HG02798 (cell line): ENCODE results near the gene TRPC4AP.

Experiments used
- ATAC-seq: cut with Tn5 transposase; IDR thresholded peaks from one replicate; pipeline ENCODE4 v1.9.1; 2021; ENCODE audit warnings: mild to moderate bottlenecking; ENCODE audit not compliant: unreplicated experiment, poor library complexity

Gene TRPC4AP

DNA sequence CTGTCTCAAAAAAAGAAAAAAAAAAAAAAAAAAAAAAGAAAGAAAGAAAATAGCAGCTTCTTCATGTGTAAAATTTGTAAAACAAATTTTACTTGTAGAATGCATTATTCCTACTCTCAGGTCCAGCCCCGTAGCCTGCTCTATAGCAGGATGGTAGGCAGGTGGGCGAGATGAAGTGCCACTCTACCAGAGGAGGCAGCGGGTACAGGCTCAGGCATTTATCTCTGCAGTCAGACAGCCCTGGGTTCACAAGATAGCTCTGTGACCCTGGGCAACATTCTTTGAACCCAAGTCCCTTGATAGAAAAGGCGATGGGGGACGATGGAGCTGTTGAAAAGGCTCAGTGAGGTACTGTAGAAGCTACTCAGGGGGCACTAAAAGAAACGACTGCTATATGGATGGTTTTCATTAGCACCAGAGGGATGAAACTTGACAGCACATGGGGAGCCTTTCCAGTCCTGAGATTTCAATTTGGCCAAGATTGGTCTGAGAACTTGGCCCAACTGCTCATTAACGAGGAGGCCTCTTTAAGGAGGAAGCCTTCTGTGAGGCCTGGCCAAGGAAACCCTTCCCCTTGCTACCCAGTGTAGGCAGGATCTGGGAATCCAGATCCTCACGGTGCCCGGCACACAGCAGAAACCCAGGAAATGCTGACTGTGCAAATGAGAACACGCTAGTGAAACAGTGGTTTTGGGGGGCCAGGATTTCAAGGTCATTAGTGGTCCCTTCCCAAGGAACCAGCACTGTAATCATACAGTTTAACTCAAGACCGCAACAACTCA is 73.8 kb downstream of the TRPC4AP start:
- no peak for ATAC-seq

DNA sequence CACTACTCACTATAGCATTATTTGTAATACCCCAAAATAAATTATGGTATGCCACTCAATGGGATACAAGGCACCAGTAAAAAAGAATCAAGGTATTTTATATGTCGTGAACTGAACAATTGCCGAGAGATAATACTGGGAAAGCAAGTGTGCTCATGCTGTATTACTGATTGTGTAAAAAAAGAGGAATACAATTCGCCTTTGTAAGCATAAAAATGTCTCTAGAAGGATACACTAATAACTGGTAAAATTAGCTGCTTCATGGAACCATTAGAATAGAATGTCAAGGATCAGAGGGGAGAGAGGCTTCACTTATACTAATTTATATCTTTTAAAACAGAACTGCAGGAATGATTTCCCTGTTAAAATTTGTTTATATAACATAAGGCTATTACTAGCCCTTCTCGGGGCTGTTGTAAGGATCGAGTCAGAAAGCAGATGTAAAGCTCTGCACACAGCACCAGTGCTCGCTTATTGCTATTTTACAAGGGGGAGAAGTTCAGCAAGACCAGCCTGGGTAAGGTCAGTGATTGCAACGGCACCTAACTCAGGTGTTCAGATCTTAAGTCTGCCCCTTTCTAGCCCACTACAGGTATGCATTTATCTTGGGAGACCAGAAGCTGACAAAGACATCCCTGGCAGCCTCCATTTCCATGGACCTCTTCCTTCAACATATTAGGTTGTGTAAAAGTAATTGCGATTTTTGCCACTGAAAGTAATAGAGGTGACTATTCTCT is 75.3 kb downstream of the TRPC4AP start:
- ATAC-seq = no peak

DNA sequence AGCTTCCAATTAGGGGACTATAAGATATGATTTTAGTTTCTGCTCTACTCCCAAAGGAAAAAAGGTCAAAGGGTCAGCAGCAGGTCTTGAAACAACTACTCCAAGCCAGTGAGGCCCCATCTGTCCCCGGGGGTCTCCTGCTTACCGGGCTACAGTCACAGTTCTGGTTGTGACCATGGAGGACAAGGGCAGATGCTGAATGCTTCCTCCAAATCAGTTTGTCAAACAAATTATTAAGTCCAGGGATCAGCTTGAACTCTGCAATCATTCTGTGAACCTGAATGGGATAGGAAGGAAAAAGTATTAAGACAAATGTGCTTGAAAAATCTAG is 76.8 kb downstream of the TRPC4AP start:
- no peak for ATAC-seq

DNA sequence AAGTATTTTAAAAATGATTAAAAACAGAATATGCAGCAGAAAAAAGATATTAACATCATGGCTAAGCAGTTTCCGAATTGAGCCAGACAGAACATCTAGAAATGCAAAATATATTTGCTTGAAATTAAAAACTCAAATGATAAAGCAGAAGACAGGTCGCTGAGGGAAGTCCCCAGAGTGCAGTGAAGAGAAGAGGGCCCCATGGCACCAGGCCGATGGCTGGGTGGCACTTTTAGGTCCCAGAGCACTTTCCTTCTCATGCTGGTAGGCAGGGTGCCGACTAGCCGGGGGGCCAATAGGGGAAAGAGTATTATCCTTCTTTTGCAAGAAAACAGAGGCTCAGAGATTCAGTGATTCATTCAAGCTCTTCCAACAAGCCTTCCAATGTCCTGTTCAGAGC is 78.1 kb downstream of the TRPC4AP start:
- ATAC-seq = no peak

DNA sequence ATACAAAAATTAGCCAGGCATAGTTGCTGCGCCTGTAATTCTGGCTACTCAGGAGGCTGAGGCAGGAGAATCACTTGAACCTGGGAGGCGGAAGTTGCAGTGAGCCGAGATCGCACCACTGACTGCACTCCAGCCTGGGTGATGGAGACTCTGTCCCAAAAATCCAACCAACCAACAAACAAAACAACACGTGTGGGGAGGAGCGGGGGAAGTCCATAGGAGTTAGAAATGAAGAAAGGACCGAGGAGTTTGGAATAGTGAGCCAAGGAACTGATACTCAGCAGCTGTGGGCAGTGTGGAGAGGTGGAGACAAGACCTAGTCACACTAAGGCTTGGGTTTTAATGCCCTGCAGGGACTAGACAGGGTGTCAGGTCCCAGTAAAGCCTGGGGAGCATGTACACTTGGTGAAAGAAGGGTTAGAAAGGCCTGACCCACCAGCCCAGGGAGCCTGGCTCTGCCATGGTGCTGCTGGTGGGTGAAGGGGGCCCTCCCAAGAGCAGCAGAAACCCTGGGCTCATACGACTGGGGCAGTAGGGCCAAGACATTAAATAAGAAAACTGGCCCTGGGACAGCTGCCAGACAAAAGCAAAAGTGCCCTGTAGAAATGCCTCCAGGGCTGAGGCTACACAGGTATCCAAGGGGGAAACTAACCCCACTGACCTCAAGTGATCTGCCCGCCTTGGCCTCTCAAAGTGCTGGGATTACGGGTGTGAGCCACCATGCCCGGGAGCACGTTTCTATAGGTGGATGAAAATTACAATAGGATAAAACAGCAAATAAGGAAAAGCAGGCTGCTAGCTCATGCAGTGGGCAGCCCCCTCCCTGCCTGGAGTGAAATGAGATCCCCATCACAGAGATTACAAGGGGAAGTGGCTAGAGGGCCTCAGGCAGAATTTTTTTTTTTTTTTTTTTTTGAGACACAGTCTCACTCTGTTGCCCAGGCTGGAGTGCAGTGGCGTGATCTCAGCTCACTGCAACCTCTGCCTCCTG is 78.9 kb downstream of the TRPC4AP start:
- ATAC-seq = no peak

DNA sequence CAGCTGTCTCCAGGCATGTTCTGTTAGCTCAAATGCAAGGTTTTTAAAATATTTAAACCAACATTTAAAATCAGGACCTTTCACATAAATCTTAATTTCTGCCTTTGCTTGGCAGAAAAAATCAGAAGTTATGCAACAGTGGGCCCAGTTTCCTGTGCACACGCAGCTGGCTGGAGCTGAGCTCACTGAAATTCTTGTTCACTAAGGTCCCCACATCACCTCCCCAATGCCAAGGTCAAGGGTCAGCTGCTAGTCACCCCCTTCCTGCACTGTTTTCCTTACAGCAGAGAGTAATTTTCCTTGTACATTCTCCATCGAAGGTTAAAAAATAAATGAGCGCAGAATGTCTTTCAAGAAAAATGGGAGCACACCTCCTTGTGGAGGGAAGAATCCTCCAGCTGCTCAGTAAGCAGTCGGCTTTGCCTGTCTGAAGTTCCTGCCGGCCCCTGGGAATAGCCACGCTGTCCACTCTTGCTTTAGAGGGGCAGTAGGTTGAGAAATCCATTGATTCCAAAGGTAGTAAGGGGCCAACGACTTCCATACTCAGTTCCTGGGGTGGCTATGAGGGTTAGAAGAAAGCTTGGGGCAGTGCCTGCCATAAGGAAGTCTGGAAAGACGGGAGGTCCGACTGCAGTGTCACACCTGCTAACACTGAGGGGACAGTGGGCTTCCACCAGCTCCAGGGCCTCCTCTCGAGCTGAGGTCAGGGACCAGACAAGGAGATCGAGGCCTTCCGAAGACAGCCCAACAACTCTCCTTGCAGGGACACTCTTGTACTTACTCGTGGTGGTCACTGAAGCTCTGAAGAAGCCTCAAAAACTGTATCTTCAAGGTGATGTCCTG is 80.2 kb downstream of the TRPC4AP start:
- no peak for ATAC-seq

DNA sequence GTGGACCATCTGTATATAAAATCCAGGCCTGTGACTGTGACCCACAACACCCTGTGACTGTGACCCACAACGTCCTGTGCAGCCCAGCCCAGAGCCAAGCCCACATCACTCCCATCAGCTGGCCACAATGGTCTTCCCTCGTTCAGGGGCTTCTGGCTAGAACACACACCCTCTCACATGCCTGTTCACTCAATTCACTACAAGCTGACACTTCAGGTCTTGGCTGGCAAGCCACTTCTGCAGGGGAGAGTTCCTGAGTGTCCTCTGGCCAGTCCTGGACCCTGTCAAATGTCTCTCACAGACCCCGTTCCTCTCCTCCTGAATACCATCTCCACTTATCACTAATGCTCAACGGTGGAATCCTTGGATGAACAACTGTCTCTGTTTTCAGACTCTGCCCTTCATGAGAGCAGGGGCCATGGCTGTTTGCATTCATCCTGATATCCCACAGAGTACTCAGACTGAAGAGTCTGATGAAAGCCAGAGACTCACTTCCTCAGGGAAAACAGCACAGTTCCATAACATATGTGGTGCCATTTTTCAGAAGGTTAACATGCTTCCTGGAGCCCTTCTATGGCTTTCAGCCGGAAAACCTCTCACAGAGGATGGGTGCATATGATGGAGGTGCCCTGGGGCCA is 80.9 kb downstream of the TRPC4AP start:
- no peak for ATAC-seq

DNA sequence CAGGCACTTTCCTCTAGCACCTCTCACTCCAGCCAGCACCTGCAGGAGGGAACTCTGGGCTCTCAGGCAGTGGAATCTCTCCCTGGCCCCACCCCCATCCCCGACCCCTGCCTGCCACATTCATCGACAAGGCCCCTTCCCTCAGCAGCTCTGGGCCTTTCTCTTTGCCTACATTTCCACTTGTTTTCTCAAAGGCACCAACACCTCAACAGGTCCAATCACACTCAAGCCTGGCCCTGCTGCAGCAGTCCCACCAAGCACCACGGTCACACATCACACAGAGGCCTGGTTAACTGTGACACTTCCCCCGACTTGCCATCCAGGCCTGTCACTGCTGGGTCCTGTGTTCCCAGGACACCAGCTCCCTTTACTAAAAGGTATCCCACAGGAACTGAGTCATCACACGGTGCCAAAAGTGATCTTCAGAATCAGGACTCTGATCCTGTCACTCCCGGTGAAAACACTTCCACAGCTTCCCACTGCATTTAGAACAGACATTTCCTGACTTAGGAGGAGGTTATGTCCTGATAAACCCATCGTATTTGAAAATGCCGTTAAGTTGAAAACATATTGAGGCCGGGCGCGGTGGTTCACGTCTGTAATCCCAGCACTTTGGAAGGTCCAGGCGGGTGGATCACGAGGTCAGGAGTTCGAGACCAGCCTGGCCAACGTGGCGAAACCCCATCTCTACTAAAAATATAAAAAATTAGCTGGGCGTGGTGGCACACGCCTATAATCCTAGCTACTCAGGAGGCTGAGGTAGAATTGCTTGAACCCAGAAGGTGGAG is 82.0 kb downstream of the TRPC4AP start:
- ATAC-seq = no peak

DNA sequence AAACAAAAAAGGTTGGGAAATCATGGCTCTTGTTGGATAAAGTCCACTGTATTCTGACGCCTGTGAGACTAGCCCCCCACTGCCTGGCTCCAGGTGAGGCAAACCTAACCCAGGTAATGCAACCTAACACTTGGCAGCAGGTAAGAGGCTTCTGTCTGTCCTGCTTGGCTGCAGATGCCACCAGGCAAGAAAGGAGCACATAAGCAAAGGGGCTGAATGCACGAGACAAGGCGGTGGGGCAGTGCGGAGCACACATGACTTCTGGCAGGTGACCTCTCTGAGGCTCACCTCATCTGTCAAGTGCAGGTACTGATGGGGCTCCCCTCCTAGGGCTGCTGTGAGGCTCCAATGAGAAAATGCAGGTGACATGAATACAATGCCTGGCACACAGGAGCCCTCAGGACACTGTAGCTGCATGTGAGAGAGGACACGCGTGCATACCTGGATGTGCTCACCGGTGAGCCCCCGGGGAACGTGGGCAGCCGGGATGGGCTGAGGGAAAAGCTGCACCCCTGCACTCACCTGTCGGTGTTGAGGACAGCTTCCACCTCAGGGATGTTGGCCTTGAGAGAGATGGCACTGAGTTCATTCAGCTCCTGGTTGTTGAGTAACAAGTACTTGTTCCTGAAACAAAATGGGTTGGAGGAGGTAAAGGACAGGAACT is 82.8 kb downstream of the TRPC4AP start:
- ATAC-seq = no peak

DNA sequence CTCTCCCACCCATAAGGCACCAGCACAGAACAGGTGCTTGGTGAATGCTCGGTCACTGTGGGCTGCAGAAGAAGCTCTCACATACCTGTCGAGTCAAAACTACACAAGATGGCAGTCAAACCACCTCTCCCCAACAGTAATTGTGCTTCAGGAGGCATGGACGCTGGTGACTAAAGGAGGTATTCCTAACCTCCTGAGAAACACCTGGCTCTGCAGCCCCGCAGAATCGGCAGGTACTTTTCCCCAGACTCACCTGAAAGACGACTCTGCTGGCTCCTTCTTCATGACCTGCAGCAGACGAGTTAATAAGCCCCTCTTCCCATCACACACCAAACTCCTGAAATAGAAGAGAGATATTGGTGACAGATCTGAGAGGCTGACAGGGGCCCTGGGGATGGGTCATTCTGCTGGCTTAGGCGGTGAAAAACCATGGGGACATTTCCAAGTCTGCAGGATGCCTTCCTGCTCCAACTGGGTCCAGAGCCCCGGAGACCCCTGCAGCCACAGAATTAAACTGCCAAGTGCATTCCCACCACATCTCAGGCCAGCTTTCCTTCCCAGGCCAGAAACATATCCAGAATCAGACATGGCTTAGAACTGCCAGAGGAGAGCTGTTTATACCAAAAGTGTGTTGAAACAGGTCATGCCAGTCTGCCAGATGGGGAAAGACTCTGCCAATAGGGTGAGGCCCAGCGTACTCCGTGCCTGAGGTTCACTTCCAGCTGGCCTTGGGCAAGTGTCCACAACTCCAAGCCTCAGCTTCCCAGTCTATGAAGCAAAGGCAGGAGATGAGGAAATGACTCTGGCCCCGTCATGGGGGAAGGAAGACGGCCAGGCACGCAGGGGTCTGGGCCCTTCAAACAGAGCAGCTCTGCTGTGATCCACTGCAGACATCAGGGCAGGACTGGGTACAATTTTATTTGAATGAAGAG is 83.9 kb downstream of the TRPC4AP start:
- no peak for ATAC-seq

DNA sequence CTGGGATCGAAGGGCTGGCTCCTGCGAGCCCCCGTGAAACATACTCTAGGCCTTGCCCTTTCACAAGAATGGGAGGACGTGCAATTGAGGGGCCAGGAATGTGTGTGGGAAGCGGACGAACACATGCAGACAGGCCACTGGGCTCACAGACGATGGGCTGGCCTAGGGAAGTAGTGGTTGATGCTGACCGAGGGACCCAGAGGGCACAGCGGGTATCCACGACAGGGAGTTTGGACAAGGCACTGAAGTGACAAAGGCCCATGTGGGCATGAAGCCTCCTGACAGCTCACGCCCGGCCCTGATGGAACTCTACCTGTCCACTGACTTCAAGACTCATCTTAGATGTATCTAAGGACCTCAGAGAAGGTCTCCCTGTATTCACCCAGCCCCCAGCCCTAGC is 84.7 kb downstream of the TRPC4AP start:
- no peak for ATAC-seq

DNA sequence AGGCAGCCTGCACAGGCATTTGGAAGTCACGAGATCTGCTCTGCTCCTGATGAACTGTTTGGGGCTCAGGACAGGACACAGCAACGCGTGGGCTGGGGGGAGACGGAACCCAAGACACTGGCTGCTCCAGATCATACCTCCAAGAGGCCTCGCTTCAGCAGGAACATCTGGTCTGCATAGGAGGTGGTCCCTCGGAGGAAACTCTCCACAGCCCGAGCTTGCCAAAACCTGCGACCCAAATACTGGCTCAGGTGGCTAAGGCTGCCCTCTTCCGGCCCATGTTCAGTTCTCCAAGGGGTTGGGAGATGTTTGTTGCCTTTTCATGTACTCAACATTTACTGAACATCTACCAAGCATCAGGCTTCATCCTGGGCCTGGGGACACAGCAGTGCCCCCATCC is 85.2 kb downstream of the TRPC4AP start:
- ATAC-seq = no peak

DNA sequence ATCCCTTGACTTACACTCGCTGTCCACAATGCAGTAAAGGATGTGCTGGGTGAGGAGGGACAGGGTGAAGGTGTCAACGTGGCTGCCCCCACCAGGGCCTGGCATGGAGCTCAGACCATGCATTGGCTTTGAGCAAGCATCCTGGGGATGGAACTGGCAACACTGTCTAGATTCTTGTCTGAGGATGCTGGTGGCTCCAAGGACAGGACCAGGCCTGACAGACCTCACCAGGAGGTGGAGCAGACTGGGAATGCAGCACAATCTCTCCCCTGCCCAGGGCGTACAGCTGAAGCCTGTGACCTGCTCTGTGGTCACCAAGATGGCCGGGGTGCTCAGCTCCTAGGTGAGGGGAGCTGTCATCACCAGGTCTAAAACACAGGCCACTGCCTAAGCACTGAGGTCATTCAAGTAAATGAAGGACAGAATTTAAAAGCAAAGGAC is 86.1 kb downstream of the TRPC4AP start:
- ATAC-seq = no peak

DNA sequence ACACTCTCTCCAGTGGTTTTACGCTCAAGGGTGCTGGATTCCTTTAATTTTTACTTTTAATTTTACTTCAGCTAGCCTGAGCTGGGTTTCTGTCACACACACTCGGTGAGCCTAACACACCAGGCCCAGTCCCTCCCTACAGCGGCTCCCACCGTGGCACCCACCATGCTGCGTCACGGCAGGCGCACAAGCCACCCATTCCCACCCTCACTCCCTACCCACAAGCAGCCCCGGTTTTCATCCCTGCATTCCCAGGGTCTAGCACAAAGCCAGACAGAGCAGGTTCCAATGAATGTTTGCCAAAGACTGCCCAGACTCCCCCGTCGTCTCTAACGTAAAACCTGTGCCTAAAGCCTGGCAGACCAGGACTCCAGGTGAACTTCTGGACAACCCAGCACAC is 86.6 kb downstream of the TRPC4AP start:
- no peak for ATAC-seq

DNA sequence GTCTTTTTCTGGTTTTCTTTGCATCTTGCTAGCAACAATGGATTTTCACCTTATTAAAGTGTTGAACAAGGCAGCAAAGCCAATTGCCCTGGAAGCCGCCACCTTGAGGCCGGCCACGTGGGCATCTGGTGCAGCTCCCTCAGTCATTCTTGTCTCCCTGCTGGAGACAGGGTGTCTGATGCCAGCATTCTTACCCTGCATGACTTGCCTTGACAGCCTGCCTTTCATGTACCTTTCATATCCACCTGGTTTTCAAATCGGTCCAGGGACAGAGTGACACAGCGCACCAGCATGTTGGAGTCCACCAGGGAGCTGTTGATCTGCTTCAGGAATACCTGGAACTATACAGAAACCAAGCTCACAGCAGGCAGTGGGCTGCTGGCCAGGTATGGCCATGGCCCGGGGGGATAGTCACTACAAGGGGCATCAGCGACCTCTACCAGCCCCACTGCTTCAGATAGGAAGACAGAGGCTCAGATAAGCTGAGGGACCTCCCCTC is 87.1 kb downstream of the TRPC4AP start:
- ATAC-seq = no peak

DNA sequence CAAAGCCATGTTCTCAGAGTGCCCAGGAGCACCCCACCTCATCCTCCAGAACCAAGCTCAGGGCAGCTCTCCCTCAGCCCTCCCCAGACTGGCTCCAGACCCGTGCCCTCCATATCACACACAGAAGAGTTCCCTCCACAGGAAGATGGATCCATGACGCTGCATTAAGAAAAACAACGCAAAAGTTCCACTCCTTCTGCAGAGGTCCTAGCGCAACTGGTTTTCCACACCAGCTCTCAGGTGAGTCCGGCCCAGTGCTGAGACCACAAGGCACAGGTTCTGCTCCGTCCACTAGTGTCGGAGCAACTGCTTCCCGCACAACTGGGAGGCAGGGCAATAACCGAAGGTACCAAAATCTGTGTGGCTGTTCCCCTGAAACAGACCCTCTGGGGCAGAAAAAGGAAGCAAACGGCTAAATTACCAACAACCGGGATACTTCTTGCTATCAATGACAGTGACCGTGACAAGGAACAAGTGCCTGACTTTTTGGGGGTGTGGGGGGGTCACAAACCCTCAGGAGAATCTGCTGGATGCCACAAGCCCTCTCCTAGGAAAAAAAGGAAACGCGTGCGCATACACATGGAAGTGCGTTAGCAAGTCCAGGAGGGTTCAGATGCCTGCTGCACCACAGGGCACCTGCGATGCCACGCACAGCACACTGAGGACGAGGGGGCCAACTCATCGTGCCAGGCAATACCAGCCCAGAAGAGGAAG is 87.7 kb downstream of the TRPC4AP start:
- no peak for ATAC-seq
